Adrenal gland (tissue), 5 donors: ENCODE data around the gene MISP.

Experiments used
- CTCF ChIP-seq, 6 experiments: fragments of 450-650 bp in 4 of 6; fragments of 200-600 bp in 2 of 6; sonication (generic) in 1 of 6; IDR thresholded peaks; 1 replicate in 5 of 6; 2 replicates in 1 of 6; pipeline versions ENCODE4 v1.5.1 to v1.8.0; 2016 to 2021; ENCODE audit warnings: antibody characterized with exemption in 6 of 6, mild to moderate bottlenecking in 2 of 6, moderate library complexity in 1 of 6
- POLR2A ChIP-seq, 2 donors: fragments of 450-650 bp; IDR thresholded peaks; one replicate each; pipeline ENCODE4 v1.6.1; 2017; ENCODE audit warnings: antibody characterized with exemption in 2 of 2, mild to moderate bottlenecking in 2 of 2, moderate library complexity in 1 of 2
- donor health status: DM: no; HTN: no; CAD: no.

- no peak for TF ChIP-seq CTCF (IDR thresholded peaks at IDR 0.05)
- TF ChIP-seq POLR2A (IDR thresholded peaks at IDR 0.05) = no peak
Measured at GRCh38 chr19:746208-746819, 4.6 kb upstream of the MISP start.
